Hematopoietic multipotent progenitor cell treated with erythropoietin and hydrocortisone succinate and interleukin-3 and kit ligand, for 4 days (in vitro differentiated cells): ENCODE measurements around the gene POU5F1.
A peak's percentile ranks its signal among the peaks of the same experiment; 100 is the strongest.
"Not testable (repeated sequence)": the region's sequence is repeated elsewhere in the genome, so short reads cannot be mapped to it uniquely, and the experiment has no call there.

Source experiments
- DNase-seq: peaks from one replicate; pipeline ENCODE4 v3.0.0-alpha.2; 2015

The POU5F1 gene

DNA sequence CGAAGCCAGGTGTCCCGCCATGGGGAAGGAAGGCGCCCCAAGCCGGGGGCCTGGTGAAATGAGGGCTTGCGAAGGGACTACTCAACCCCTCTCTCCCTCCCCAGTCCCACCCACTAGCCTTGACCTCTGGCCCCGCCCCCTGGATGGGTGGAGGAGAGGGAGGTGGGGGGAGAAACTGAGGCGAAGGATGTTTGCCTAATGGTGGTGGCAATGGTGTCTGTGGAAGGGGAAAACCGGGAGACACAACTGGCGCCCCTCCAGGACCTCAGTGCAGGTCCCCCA, at the start of gene POU5F1:
TSS of gene POU5F1 (minus strand) at position 83 of the 282 bp plus-strand sequence. CDS start at position 21, 62 bp downstream.
- DNase-seq = no peak

GRCh38 chr6:31216208-31216898, 45.9 kb upstream of the POU5F1 start:
- DNase-seq = peak; percentile 70

DNA sequence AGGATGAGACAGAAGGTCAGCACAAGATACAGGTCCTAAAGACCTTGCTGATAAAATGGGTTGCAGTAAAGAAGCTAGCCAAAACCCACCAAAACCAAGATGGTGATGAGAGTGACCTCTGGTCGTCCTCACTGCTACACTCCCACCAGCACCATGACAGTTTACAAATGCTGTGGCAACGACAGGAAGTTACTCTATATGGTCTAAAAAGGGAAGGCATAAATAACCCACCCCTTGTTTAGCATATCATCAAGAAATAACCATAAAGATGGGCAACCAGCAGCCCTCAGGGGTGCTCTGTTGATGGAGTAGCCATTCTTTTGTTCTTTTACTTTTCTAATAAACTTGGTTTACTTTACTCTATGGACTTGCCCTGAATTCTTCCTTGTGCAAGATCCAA, 44.7 kb upstream of the POU5F1 start:
- DNase-seq = not testable (repeated sequence)

- no peak for DNase-seq
Measured at GRCh38 chr6:31214516-31214915, 44.0 kb upstream of the POU5F1 start.

GRCh38 chr6:31210741-31211532, 40.5 kb upstream of the POU5F1 start:
- DNase-seq = no peak

- no peak for DNase-seq
Measured at GRCh38 chr6:31210123-31210522, 39.6 kb upstream of the POU5F1 start.

- no peak for DNase-seq
Measured at GRCh38 chr6:31209137-31209536, 38.7 kb upstream of the POU5F1 start.

DNA sequence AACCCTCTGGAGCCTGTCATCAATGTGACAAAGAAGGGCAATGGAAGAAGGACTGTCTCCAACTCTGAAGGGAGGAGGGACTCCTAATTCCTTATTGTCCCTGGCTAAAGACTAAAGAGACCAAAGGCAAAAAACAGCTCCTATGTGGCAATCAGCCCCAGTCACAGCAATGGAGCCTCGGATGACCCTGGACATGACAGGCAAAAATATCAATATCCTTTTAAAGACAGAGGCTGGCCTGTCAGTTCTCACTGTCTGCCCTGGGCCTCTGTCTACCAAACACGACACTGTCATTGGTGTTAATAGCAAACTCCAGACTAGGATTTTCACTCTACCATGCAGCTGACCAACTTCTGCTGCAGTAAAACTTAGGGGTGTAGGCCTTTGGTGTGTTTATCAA, 38.0 kb upstream of the POU5F1 start:
- DNase-seq = no peak

GRCh38 chr6:31205638-31206037, 35.2 kb upstream of the POU5F1 start:
- no peak for DNase-seq

DNA sequence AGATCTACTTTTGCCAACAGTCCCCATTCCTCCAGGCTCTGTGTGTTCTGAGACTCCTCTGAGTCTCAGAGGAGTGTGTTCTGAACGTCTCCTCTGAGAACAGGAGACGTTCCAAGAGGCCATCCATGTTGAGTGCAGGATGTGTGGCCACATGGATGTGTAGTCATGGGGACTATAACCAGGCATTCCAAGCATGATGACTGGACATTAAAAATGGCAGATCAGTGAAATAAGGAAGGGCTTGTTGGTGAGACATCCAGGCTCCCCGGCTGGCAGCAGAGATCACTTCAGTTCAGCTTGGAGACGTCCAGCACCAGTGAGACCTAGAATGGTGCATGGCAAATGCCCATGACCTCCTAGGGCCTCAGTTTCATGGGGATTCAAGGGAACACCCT, 34.3 kb upstream of the POU5F1 start:
- no peak for DNase-seq

GRCh38 chr6:31203345-31203979, 33.0 kb upstream of the POU5F1 start:
- peak; percentile 73 for DNase-seq

DNA sequence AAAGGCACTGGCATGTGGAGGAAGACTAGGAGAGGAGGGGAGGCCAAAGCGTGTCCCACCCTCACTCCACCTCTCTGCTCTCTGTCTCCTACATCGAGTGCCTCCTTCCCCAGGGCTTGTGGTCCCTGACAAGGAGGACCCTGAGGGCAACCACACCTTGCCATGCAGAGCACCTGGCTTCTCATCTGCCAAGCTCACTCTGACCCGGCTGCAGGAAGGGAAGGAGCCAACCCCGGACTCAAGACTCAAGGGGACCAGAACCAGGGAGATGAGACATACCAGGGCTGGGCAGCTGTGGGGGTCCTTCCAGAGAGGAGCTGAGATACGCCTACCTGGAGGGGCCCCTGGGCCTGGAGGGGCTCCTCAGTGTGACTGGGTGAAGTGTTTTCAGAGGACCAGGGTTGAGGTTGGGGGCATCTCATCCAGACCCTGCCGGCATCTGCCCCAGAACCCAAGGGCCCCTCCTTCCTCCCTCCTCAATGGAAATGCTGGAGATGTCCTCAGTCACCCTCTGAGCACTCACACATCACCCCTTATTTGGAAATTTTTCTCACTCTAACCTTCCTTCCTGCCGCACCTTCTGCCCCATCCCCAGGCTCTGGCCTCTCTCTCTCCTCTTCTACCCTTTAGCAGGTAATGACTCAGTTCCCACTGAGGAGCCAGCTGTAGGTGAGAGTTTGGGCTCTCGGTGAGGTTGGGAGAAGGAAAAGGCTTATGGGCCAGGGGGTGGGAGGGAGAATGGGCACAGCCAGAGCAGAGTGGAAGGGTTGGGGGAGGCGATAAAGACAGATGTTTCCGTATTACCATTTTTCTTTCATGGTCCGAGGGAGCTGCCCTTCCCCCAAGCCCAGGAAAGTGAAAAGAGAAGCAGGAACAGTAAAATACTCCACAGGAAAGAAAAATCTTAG, 32.0 kb upstream of the POU5F1 start:
- peak; percentile 69 for DNase-seq

DNA sequence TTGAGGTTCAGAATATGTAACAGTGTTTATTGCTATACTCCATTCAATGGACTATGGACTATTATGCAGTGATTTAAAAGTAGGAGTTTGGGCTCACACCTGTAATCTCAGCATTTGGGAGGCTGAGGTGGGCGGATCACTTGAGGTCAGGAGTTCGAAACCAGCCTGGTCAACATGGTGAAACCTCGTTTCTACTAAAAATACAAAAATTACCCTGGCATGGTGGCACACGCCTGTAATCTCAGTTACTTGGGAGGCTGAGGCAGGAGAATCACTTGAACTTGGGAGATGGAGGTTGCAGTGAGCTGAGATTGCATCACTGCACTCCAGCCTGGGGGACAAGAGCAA, 28.6 kb upstream of the POU5F1 start:
- DNase-seq = not testable (repeated sequence)

DNA sequence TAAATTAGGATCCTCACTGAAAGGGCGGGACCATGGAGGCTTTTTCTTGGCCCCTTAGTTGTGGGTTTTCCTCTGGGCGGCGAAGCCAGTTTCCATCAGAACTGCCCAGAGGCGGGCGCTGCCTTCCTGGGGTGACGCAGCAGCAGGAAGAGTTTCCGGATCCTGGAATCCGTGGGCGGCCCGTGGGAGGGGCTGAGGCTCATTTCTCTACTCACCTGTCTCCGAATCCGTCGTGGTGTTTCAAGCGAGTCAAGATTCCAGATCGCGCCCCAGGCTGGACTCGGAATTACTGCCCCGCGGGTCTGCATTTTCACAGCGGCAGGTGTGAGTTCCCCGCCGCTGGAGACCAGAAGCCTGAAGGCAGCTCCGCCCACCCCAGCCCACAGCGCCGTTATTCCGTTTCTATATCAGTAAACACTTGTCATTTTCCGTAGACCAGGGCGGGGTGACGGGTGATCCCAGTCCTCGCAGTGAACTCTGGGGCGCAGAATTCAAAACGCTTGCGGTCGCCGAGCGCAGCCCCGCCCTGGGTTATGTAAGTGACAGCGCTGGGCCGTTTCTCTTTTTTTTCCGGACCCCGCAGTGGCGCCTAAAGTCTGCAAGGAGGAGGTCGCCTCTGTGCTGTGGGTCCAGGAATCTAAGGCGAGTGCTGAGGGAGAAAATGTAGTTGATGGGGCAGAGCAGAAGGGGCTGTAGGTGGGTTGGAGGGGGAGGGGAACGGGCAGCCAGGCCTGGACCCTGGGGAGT, 27.2 kb upstream of the POU5F1 start:
- DNase-seq = peak; percentile 98

DNA sequence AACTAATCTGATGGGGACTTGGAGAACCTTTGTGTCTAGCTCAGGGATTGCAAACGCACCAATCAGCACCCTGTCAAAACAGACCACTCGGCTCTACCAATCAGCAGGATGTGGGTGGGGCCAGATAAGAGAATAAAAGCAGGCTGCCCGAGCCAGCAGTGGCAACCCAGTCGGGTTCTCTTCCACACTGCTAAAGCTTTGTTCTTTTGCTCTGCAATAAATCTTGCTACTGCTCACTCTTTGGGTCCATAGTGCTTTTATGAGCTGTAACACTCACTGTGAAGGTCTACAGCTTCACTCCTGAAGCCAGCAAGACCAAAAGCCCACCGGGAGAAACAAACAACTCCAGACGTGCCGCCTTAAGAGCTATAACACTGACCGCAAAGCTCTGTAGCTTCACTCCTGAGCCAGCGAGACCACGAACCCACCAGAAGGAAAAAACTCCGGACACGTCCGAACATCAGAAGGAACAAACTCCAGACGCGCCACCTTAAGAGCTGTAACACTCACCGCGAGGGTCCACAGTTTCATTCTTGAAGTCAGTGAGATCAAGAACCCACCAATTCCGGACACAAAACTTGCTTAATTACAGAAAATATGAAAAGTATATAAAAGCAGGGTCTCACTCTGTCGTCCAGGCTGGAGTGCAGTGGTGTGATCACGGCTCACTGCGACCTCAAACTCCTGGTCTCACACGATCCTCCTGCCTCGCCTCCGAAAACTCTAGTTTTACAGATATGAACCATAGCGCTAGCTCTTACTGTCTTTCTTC, 26.0 kb upstream of the POU5F1 start:
- DNase-seq = not testable (repeated sequence)

DNA sequence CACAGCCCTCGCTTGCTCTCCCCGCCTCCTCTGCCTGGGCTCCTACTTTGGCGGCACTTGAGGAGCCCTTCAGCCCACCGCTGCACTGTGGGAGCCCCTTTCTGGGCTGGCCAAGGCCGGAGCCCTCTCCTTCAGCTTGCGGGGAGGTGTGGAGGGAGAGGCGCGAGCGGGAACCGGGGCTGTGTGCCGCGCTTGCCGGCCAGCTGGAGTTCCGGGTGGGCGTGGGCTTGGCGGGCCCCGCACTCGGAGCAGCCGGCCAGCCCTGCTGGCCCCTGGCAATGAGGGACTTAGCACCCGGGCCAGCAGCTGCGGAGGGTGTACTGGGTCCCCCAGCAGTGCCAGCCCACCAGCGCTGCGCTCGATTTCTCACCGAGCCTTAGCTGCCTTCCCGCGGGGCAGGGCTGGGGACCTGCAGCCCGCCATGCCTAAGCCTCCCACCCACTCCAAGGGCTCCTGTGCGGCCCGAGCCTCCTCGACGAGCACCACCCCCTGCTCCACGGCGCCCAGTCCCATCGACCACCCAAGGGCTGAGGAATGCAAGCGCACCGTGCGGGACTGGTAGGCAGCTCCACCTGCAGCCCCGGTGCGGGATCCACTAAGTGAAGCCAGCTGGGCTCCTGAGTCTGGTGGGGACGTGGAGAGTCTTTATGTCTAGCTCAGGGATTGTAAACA, 25.0 kb upstream of the POU5F1 start:
- not testable (repeated sequence) for DNase-seq

DNA sequence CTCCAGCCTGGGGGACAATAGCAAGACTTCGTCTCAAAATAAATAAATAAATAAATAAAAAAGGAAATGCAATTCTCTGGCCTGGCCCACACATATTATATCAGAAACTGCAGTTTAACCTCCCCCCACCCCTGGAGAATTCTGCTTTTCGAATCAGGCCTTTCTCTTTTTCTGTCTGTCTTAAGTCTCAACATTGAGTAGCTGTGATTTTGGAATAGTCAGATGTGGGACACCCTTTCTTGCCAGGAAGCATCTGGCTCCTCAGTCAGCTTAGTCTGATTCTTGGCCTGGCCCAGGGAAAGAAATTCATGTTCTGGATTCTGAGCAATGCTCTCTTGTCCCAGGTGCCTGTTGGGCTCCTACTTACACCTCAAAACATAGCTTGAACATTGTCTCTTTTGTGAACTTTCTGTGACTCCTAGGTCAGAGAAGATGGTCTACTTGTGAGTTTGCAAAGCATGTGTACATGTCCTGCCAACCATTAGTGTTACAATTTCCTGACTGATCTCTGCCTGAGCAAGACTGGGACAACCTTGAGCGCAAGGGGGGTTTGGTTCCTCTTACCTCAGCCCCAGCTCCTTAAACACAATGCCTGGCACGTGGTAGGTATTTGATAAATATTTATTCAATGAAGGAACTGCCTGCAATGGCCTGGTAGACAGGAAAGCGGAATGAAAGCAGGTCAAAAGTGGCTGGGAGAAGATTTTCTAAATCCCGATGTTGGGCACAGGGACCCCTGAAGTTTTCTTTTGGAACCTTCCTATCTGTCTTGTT, 23.8 kb upstream of the POU5F1 start:
- DNase-seq = no peak

- no peak for DNase-seq
Measured at GRCh38 chr6:31193206-31193605, 22.7 kb upstream of the POU5F1 start.

DNA sequence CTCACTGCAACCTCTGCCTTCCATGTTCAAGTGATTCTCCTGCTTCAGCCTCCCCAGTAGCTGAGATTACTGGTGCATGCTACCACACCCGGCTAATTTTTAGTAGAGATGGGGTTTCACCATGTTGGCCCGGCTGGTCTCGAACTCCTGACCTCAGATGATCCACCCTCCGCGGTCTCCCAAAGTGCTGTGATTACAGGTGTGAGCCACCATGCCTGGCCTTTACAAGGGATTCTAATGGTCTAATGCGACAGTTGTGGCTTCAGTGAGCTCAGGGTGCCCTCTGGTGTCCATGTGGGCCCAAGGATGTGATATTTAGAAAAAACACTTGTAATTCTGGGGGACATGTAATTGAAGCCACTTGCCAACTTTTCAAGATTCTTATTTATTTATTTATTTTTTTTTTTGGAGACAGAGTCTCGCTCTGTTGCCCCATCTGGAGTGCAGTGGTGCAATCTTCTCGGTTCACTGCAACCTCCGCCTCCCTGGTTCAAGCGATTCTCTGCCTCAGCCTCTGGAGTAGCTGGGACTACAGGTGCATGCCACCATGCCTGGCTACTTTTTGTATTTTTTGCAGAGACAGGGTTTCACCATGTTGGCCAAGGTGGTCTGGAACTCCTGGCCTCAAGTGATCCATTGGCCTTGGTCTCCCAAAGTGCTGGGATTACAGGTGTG, 22.1 kb upstream of the POU5F1 start:
- peak; percentile 86 for DNase-seq

DNA sequence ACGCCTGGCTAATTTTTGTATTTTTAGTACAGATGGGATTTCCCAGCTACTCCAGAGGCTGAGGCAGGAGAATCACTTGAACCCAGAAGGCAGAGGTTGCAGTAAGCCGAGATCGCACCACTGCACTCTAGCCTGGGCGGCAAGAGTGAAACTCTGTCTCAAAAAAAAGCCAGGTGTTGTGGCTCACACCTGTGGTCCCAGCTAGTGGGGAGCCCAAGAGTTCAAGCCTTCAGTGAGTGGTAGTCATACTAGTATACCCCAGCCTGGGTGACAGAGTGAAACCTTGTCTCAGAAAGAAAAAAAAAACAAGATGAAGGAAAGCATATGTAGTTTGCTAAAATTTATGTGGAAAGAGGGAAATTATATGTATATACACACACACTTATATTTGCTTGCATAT, 20.0 kb upstream of the POU5F1 start:
- DNase-seq = no peak
